ENCODE results near the gene SDHD. TPM values are rescaled to one million over a fixed set of nuclear protein-coding genes. Genes with fewer than 3 reads are reported as not detected.
"Not testable (repeated sequence)": the region's sequence is repeated elsewhere in the genome, so short reads cannot be mapped to it uniquely, and the experiment has no call there.

SDHD gene
- total and polyA plus RNA-seq, 3 donors from 2014 or later = 48.7 to 75.9 (median 60.5) TPM

- H3K27ac ChIP-seq = no peak overlapping the region
- 90 to 93% methylated on average over 4 of the region's 4 CpGs for WGBS, 2 donors
- no peak overlapping the region for H3K4me3 ChIP-seq
- TF ChIP-seq POLR2A (IDR thresholded peaks at IDR 0.05) (no peak), CTCF (IDR thresholded peaks at IDR 0.05) (no peak)
- no peaks in the 10 kb centered on the region for H3K4me1 ChIP-seq
- no peak for DNase-seq
- no peaks in the 10 kb centered on the region for H3K9me3 ChIP-seq
- no peaks in the 10 kb centered on the region for H3K36me3 ChIP-seq (ENCODE audit: low read depth, missing control alignments)
- intact Hi-C loops (cut with DNase I; ENCODE audit: low total_unique reads) = no loop called here
- no peaks in the 10 kb centered on the region for H3K27me3 ChIP-seq
Measured at GRCh38 chr11:112044961-112045360, 41.7 kb upstream of the SDHD start.

GRCh38 chr11:112046647-112047046 lies 40.0 kb upstream of the SDHD start:
- H3K4me1 ChIP-seq; H3K27me3 ChIP-seq; H3K36me3 ChIP-seq (ENCODE audit: low read depth, missing control alignments); H3K9me3 ChIP-seq; DNase-seq; H3K4me3 ChIP-seq; intact Hi-C loops (cut with DNase I; ENCODE audit: low total_unique reads); H3K27ac ChIP-seq: not testable (repeated sequence)
- 93 to 100% methylated on average over 2 of the region's 2 CpGs for WGBS, 2 donors

- H3K4me3 ChIP-seq; H3K4me1 ChIP-seq; H3K36me3 ChIP-seq (ENCODE audit: low read depth, missing control alignments); H3K27ac ChIP-seq; intact Hi-C loops (cut with DNase I; ENCODE audit: low total_unique reads); DNase-seq; H3K9me3 ChIP-seq; H3K27me3 ChIP-seq: not testable (repeated sequence)
- WGBS, 2 donors = 94 to 95% methylated on average over 3 of the region's 3 CpGs
Measured at GRCh38 chr11:112048256-112048655, 38.4 kb upstream of the SDHD start.

- H3K9me3 ChIP-seq = no peaks in the 10 kb centered on the region
- TF ChIP-seq CTCF (IDR thresholded peaks at IDR 0.05) = no peak
- no peak for TF ChIP-seq POLR2A (IDR thresholded peaks at IDR 0.05)
- intact Hi-C loops (cut with DNase I; ENCODE audit: low total_unique reads) = no loop called here
- H3K4me1 ChIP-seq = no peaks in the 10 kb centered on the region
- DNase-seq = no peak
- no peaks in the 10 kb centered on the region for H3K36me3 ChIP-seq (ENCODE audit: low read depth, missing control alignments)
- no peaks in the 10 kb centered on the region for H3K27me3 ChIP-seq
- WGBS, 2 donors = 47 to 48% methylated on average over 2 of the region's 2 CpGs
- H3K27ac ChIP-seq = no peak overlapping the region
- no peak overlapping the region for H3K4me3 ChIP-seq
Measured at GRCh38 chr11:112049777-112050176, 36.9 kb upstream of the SDHD start.

GRCh38 chr11:112050721-112051120 lies 36.0 kb upstream of the SDHD start:
- Histone ChIP-seq H3K36me3 (ENCODE audit: low read depth, missing control alignments) (no peaks in the 10 kb centered on the region), H3K4me3 (no peak overlapping the region), H3K27ac (no peak overlapping the region), H3K4me1 (no peaks in the 10 kb centered on the region), H3K9me3 (no peaks in the 10 kb centered on the region), H3K27me3 (no peaks in the 10 kb centered on the region)
- 85 to 87% methylated on average over 3 of the region's 3 CpGs for WGBS, 2 donors
- TF ChIP-seq CTCF (IDR thresholded peaks at IDR 0.05) (no peak), POLR2A (IDR thresholded peaks at IDR 0.05) (no peak)
- intact Hi-C loops (cut with DNase I; ENCODE audit: low total_unique reads) = no loop called here
- DNase-seq = no peak

GRCh38 chr11:112051768-112052167 lies 34.9 kb upstream of the SDHD start:
- WGBS, 2 donors = 75 to 81% methylated on average over 3 of the region's 3 CpGs
- TF ChIP-seq POLR2A (IDR thresholded peaks at IDR 0.05) = no peak
- TF ChIP-seq CTCF (IDR thresholded peaks at IDR 0.05) = no peak
- Histone ChIP-seq H3K36me3 (ENCODE audit: low read depth, missing control alignments) (no peaks in the 10 kb centered on the region), H3K4me1 (no peaks in the 10 kb centered on the region), H3K4me3 (no peak overlapping the region), H3K27me3 (no peaks in the 10 kb centered on the region), H3K27ac (no peak overlapping the region), H3K9me3 (no peaks in the 10 kb centered on the region)
- intact Hi-C loops (cut with DNase I; ENCODE audit: low total_unique reads) = no loop called here
- no peak for DNase-seq
